GM21360 (cell line): ENCODE results near the gene PHACTR3.

Experiments used
- ATAC-seq: cut with Tn5 transposase; IDR thresholded peaks from one replicate; pipeline ENCODE4 v1.9.1; 2021; ENCODE audit warnings: mild to moderate bottlenecking, moderate library complexity; ENCODE audit not compliant: unreplicated experiment

PHACTR3 gene

DNA sequence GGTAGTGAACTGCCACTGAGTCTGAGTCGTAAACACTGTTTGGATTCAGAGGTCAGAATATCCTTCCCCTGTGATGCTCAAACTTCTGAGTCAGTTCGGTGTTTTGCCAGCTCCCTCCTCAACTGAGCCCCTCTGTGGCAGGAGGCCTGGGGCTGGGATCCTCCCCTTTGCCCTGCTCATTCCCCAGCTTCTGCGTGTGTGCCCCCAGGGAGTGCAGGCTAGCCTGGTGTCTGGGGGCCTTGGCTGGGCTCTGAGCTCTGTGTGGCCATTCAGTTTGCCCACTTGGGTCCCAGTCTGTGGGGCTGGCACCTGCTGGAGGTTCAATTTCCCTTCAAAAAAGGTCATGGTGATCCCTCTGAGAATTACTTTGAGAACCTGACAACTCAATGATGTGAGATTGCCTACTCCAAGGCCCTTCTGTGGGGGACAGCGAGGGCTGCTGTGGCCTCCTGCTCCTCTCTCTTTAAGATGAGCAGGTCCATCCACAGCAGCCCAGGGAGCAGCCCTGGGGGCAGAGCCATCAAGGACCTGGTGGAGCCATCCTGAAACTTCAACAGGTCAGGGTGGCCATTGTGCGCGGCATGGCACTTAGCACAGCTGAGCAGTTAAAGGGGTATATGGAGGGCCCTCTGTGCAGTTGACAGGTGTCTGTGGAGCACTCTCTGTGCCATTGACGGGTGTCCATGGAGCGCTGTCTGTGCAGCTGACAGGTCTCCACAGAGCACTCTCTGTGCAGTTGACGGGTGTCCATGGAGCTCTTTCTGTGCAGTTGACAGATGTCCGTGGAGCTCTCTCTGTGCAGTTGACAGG is 181.9 kb downstream of the PHACTR3 start:
- ATAC-seq, result no peak

DNA sequence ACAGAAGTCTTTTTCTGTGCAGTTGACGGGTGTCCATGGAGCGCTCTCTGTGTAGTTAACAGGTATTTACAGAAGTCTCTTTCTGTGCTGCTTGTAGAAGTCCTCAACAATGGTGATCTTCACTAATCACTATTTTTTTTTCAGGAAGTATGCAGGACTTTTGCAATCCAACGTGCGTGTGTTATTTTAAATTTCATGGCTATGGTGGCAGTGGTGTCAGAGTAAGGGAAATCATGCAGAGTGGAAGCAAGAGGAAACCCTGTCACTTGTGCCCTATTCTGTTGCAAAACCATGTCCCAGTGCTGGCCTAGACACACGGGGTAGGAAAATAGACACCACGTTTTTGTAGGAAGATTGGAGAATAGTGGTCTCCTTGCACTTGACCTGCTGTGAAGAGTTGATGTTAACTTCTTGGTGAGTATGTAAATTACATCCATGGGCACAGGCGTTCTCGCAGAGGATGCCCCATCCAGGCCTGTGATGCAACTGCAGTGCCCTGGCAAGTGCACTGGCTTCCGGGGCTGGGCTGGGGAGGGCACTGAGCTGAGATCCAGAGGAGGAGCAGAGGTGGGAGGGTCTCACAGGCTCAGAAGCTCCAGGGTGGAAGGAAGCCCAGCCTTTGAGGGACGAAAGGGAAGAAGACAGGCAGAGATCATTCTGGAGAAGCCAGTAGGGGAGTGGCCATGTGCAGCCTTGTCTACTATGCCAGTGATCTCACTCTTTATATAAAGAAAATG is 182.6 kb downstream of the PHACTR3 start:
- no peak for ATAC-seq

DNA sequence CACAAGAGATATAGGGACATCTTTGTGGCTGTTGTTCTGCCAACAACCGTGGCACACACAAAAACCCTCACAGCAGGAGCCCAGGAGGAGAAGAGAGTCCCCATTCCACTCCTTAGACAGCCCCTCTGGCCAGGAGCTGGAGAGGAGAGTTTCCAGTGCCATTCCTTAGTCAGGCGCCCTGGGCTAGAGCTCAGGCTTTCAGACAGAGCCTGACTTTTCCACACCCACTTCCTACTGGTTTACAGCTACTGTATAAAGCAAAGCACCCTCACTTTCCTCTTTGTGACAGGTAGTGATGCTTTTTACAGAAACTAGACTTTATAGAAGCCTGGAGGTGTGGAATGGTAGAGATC is 183.2 kb downstream of the PHACTR3 start:
- no peak for ATAC-seq

DNA sequence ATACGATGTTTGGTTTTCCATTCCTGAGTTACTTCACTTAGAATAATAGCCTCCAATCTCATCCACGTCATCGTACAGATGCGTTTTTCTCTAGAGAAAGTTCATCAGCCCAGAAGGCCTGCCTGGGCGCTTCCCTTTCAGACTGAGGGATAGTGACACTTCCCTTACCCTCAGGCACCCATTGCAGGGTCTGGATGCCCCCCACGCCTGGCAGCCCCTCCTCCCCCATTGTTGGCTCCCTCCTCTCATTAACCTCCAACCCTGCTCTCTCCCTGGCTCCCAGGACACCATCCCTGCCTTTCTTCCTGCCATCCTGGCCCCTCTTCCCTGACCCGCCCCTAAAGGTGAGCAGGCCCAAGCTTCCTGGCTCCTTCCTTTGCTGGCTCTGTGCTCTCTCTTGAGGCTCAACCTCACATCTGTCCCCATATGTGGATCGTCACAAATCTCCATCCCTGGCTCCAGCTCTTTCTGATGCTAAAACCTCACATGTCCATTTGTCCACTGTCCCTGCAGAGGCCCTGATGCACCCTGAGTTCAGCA is 183.9 kb downstream of the PHACTR3 start:
- ATAC-seq, result no peak

DNA sequence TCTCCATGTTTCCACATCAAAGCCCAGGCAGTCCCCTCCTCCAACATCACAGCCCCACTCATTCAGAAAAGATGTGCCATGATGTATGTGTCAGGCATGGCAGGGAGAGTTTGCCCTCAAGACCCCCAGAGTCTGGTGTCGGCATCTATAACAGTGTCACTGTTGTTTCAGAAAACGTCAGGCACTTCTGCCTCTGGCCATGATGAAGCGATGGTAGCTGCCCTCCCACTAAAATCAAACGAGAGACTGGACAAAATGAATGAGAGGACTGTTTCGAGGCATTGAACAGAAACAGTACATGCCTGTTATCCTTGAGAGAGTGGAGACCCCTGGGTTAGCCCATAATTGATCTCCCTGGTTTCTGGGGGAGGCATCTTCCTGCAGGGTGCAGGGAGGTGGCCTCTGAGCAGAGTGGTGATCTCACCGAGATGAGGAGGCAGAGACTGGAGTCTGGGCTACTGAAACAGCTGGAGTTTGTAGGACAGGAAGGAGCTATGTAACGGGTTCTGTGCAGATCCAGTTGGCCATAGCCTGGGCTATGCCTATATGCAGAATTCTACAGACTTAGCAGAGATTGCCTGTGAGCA is 184.6 kb downstream of the PHACTR3 start:
- no peak for ATAC-seq

DNA sequence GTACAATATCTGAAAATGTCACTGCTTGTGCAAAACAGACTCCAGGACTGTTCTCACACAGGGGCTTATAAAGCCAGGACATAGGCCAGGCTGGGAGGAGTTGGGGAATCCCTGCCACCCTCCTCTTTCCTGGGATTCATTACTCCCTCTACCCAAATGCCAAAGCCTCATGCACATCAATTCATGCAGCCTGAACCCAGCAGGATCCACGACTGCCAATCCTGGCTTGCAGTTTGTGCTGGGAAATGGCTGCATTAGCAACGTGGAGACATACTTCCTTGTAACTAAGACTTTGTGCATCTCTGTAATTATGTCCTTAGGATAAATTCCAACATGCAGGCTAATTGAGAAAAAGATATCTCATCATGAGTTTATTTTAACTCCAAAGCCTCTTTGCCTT is 185.3 kb downstream of the PHACTR3 start:
- no peak for ATAC-seq

DNA sequence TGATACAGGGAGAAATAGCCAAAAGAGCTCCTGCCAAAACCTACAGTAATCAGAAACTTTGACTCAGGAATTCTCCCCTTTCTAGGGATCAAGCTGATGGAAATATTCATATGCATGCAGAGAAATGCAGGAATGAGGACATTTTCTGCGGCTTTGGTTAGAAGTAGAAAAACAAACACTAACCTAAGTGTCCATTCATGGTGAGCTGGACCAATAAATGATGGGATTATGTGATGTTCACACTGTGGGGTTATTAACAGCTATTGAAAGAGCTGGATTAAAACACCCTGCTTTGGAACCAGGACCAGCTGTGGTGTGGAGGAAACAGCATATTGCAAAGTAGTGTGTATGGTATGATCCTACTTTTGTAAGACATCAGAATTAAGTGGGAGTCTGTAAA is 186.0 kb downstream of the PHACTR3 start:
- no peak for ATAC-seq

DNA sequence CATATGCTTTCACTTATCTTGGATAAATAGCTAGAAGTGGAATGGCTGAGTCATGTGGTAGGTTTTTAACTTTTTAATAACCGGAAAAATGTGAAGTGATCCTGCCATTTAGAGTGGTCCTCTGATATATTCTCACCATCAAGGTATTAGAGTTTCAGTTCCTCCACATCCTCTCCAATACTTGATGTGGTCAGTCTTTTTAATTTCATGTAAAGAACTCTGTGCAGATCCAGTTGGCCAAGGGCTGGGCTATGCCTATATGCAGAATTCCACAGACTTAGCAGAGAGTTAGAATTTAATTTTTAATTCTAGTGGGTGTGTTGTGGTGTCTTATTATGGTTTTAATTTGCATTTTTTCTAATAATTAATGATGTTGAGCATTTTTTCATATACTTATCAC is 188.0 kb downstream of the PHACTR3 start:
- no peak for ATAC-seq

DNA sequence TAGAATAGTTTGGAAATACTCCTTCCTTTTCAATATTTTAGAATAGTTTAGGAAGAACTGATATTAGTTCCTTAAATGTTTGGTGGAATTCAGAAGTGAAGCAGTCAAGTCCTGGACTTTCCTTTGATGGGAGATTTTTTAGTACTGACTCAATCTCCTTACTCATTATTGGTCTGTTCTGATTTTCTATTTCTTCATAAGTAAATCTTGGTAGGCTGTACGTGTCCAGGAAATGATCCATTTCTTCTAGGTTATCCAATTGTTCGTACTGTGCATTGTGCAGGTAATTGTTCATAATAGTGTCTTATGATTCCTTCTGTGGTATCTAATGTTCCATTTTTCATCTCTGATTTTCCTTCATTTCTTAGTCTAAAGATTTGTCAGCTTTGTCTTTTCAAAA is 190.2 kb downstream of the PHACTR3 start:
- no peak for ATAC-seq

DNA sequence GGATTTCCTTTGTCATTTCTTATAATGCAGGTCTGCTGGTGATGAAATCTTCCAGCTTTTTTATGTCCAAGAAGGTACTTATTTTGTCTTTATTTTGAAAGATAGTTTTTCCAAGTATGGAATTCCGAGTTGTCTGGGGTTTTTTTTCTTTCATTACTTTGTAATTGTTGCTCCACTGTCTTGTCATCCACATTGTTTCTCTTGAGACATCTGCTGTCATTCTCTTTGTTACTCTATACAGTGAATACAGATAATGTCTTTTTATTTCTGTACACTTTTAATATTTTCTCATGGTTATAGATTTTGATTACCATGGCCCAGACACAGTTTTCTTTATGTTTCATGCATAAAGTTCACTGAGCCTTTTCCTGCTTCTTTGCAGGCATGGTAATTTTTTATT is 196.0 kb downstream of the PHACTR3 start:
- ATAC-seq, result no peak

DNA sequence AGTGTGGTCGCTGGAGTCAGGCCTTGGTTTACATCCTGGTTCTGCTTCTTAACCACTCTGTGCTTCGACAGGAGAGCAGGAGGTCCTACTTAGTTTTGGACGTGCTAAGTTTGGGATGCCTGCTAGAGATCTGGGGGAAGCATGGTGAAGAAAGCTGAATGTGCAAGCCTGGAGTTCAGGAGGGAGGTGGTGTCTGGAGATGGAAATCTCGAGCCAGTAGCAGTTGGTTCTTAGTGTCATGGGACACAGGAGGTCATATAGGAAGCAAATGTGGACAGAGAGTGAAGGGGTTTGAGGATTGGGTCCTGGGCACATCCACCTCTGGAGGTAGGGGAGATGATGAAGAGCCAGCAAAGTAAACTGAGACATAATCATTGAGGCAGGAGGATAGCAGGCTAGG is 197.7 kb downstream of the PHACTR3 start:
- no peak for ATAC-seq

DNA sequence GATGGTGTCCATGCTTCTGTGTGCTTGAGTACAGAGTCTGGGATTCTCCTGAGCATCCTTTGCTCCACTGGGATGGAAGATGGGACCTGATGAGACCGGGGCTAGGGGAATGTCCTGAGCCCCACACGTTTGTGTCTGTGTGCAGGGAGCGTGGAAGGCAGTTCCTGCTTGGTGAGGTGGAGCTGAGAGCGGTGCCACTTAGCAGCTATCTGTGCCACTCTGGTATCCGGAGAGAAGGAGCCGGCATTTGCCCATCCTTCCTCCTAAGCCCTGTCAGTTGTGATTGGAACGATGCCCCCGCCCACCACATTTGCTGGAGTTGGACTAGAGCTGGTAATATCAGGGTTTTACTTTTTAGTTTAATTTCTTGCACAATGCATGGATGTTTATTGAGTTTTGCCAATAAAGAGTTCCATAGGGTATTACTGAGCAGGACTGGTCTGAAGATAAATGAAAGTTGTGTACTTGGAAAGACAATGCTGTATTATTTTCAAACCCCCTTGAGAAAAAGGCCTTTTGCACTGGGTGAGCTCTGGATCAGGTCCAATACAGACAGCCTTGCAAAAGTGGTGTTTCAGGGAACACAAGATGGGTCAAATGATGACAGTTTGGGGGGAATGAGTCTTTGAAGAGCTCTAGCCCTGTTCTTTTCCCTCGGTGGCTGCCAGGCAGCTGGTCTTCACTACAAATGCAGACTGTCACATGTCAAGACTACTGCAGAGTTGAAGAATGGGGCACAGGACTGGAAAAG is 198.3 kb downstream of the PHACTR3 start:
- ATAC-seq, result no peak

DNA sequence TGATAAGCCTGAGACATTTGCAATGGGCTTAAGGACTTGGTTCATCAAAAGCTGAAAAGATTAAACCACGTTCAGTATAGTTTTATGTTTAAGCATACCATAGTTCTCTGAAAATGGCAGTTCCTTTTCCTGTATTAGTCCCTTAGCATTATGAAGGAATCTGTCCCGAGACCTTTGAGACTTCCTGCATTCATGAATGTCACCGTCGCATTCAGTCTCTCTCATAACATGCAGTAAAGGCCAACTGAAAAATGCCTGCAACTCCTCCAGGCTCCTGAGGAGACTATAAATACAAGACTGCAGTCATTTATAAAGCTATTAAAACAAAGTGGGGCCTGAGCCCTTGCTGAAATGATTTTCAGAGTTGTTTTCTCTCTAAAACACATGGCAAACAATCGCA is 200.0 kb downstream of the PHACTR3 start:
- ATAC-seq, result no peak

DNA sequence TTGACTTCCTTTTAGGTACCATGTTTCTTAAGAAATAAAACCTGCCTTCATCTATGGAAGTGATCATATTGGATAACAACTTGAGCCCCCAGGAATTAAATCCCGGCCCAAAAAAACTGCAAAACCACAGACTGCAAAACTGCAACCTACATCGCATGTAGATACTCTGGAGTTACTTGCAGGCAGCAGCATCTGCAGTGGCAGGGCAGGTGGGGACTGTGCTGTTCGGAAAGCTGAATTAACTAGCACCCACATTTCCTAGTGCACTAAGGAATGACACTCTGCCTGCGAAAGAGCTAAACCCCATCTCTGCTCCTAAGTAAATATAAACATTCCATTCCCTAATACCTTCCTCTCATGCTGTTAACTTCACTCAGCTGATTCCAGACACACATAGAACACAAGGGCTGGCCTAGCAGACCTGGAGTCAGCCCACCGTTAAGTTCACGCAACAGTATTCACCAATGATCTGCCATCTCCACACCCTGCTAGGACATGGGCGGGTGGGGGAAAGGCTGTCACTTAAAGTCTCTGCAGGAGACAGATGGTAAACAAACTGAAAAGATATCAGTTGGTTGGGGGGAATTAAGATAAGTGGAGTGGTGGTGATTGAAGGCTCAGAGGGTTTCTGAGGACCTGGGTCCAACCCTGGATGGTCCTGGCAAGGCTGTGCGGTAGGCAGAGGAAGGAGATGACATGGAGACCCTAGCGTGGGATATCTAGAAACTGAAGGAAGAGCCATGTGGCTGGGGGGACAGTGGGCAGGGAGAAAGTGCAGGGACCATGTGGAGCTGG is 200.7 kb downstream of the PHACTR3 start:
- ATAC-seq, result no peak

DNA sequence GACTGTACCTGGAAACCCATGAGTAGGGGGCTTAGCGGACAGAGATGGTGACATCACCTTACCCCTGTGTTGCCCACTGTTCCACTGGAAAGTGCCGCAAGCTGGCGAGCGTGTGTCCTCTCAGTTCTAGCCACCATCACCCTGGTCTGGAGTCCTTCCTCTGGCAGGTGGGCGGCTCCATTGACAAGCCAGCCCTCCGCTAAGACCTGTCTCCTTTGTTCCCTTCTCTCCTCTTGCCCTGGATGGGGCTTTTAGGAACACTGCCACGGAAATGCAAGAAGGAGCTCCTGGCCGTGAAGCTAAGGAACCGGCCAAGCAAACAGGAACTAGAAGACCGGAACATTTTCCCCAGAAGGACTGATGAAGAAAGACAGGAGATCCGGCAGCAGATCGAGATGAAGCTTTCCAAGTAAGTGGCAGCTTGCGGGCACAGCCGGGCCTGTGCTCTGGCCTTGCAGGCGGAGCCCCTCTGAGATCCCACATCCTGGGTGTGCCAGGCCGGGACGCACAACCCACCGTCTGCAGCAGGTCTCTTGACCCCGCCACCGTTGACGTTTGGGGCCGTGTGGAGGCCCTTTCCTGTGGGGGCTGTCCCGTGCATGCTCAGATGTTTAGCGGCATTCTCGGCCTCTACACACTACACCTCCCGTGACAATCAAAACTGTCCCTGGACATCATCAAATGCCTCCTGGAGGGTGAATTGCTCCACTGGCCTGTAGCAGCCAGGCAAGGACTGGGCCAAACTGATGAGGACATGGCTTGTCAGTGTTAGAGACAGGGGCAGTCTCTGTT is 201.6 kb downstream of the PHACTR3 start:
- ATAC-seq, result no peak

DNA sequence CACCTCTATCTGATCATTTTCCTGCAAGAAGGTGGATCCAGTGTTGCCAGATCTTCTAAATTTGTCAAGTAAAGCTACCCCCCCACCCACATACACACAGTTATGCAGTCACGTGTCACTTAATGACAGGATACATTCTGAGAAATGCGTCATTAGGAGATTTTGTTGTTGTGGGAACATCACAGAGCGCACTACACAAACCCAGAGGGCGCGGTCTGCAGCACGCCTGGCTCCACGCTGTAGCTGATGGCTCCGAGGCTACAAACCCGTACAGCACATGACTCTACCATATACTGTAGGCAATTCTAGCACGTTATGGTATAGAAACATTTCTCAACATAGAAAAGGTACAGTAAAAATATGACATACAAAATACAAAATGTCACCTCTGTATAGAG is 202.2 kb downstream of the PHACTR3 start:
- ATAC-seq, result no peak

DNA sequence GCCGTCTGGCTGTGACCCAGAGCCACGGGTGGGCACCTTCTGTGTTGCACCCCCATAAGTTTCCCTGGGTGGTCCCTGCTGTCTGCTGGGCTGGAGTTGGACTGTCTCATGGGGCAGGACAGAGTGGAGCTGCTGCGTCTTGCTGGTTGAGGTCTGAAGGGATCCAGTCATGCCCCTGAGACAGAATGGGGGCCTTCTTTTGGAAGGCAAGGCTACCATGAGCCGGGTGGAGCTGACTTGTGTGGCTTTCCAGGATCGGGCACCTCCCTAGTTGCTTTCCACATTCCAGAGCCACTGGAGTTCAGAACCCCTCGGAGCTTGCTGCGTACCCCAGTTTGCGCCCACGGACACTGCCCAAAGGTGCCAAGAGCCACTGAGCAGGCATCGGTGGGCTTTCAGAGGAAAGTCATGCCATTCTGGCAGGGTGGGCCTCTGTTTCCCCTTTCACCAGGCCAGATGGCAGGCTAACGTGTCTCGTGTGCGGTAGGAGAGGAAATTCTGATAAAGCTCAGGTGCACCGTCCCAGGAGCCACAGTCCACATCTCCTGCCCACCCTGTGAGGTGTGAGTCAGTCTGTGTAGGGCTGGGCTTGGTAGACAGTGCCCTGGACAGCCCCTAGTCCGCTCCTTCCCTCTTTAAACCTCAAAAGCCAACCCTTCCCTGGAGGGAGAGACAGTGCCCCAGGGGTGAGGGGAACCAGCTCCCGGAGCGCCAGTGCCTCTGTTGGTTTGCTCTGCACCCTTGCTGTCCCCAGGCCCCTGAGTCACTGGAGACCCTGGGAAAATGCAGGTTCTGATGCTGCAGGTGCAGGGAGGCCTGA is 203.8 kb downstream of the PHACTR3 start:
- ATAC-seq, result no peak

DNA sequence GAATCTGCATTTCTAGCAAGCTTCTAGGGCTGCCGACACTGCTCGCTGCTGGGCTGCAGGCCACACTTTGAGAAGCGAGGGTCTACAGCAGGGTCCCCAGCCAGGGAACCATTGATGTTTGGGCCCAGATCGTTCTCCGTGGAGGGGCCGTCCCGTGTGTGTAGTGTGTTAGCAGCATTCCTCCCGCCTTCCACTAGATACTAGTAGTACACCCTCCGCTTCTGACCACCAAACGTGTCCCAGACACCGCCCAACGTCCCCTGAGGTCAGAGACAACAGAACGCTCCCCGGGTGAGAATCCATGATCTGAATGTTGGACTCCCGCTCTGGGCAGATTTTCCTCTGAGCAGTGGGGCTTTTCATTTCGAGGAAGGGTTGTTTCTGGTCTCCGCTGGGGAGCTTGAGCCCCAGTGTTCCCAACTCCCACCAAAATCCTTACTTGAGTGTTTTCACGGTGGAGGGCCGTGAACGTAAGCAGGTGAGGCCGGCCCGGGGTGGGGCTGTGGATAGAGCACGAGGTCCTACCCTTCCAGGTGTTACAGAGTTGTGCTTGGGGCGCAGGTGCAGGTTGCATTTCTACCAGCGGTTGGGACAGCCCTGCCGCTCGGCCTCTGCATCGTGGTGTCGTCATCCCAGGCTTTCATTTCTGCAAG is 204.5 kb downstream of the PHACTR3 start:
- no peak for ATAC-seq
